Activated CD4-positive, alpha-beta T cell treated with anti-CD3 and anti-CD28 coated beads, Interleukin-2, Interleukin-4, amounts not matched to agents 100 ng/mL and 50 ng/mL, durations not matched to agents 16 hours and 8 hours (primary cell): Measurements from ENCODE around the gene KANK3.
"Not testable (repeated sequence)": the region's sequence is repeated elsewhere in the genome, so short reads cannot be mapped to it uniquely, and the experiment has no call there.

Experiments
- DNase-seq: peaks from one replicate; pipeline ENCODE4 v3.0.0-alpha.2; 2020; ENCODE audit warnings: low spot score

Gene KANK3

DNA sequence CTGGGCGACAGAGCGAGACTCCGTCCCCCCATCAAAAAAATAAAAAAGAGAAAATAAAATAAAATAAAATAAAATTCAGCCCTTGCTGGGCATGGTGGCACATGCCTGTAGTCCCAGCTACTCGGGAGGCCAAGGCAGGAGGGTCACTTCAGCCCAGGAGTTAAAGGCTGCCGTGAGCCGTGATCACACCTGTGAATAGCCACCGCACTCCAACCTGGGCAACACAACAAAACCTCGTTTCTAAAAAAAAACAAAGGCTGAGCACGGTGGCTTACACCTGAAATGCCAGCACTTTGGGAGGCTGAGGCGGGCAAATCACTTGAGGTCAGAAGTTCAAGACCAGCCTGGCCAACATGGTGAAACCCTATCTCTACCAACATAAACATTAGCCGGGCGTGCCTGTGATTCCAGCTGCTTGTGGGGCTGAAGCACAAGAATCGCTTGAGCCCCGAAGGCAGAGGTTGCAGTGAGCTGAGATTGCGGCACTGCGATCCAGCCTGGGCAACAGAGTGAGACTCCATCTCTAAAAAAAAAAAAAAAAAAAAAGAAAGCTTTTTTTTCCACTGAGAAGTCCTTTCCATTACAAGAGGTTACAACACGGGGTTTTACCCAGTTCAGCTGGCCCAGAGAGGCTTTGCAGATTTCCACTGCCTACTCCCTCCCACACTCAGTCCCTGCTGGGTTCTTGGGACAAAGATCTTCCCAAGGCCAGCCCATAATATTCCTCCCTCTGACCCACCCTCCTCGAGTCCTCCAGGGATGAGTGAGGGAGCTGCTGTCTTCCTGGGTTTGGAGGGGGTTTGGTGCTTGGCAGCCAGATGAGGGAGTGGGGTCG is 27.3 kb upstream of the KANK3 start:
- no peak for DNase-seq

GRCh38 chr19:8367327-8368001 is 24.4 kb upstream of the KANK3 start:
- no peak for DNase-seq

DNA sequence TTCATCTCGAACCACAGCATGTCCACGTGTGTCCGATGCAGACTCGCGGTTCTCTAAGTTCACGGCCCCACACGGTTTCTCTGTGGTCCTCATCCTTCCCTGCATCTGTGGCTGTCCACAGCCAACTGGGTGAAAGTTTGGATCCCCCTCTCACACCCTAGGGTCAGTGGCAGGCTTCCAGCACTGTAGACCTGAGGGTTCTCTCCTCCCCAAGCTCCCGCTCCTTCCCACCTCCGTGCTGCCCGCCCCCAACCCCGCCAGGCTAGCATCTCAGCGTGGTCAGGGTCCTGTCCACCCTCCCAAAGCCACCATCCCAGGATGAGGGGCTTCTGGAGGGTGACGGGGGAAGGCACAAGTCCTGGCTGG is 23.9 kb upstream of the KANK3 start:
- DNase-seq, result no peak

- no peak for DNase-seq
These were observed 23.1 kb upstream of the KANK3 start for GRCh38 chr19:8366121-8366581.

DNA sequence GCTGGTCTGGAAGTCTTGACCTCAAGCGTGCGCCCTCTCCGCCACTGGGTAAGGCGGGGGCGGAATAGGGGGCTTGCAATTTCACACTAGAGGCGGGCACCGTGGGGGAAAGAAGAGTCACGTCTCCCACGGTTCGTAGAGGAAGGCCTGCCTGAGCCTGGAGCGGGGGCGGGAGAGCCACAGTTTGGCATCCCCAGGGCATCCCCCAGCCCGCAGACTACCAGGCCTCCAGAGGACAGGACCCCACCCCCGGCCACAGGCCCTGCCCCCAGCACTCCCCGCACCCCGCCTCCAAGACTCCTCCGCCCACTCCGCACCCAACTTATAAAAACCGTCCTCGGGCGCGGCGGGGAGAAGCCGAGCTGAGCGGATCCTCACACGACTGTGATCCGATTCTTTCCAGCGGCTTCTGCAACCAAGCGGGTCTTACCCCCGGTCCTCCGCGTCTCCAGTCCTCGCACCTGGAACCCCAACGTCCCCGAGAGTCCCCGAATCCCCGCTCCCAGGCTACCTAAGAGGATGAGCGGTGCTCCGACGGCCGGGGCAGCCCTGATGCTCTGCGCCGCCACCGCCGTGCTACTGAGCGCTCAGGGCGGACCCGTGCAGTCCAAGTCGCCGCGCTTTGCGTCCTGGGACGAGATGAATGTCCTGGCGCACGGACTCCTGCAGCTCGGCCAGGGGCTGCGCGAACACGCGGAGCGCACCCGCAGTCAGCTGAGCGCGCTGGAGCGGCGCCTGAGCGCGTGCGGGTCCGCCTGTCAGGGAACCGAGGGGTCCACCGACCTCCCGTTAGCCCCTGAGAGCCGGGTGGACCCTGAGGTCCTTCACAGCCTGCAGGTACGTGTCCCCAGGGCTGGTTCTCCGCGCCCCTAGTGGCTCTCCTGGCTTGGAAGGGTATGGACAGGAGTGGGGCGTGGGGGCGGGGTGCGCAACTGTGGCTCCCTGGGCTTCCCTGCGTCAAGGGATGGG is 21.0 kb upstream of the KANK3 start, which contains the start of gene ANGPTL4:
ANGPTL4 (plus strand) TSS at position 353 of the 969 bp plus-strand sequence; CDS start at position 520, 167 bp downstream.
- peak; percentile 37 for DNase-seq

DNA sequence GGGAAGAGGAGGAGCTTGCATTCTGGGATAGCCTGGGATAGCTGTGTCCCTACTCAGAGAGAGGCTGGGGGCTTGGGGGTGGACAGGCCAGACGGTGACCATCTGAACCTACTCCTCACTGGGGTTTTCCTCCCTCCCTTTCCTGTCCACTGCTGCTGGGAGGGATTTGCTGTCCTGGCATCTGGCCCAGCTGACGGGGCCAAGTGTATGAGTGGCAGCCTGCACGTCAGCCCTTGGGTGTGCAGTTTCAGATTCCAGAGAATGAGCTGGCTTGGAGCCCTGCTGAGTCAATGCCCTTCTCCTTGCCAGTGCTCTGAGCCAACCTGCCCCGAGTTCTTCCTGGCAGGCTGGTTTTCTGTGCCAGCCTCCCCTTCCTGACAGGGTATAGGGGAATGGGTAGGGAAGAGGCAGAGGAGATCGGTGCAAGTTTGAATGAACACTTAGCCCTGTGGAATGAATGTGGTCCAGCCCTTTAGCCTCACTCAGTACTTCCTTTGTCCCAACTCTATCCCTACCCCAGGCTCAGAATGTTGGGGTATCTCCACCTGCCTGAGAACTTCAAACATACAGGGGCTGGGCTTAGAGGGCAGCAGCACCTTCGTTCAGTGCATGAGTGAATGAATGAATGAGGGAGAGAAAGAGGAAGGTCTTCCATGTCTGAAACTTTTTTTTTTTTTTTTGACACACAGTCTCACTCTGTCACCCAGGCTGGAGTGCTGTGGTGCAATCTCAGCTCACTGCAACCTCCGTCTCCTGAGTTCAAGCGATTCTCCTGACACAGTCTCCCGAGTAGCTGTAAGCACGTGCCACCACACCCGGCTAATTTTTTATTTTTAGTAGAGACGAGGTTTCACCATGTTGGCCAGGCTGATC is 19.1 kb upstream of the KANK3 start:
- no peak for DNase-seq

DNA sequence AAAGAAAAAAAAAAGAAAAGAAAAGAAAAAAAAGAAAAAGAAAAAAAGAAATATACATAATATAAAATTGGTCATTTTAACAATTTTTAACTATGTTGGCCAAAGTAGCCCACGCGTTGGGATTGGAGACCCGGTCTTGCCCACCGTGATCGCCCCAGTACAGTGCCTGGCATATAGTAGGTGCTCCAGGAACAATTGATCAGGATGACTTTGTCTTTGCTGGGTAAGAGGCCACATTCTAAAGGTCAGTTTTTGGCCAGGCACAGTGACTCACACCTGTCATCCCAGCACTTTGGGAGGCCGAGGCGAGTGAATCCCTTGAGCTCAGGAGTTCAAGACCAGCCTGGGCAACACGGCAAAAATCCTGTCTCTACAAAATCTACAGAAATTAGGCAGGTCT is 17.1 kb upstream of the KANK3 start:
- no peak for DNase-seq

- no peak for DNase-seq
These were observed 15.9 kb upstream of the KANK3 start for GRCh38 chr19:8358948-8359347.

GRCh38 chr19:8357007-8357521 is 14.0 kb upstream of the KANK3 start:
- DNase-seq, result no peak

- DNase-seq, result no peak
These were observed 12.8 kb upstream of the KANK3 start for GRCh38 chr19:8355631-8356402.

- DNase-seq, result not testable (repeated sequence)
These were observed 9.8 kb upstream of the KANK3 start for GRCh38 chr19:8352845-8353244.

DNA sequence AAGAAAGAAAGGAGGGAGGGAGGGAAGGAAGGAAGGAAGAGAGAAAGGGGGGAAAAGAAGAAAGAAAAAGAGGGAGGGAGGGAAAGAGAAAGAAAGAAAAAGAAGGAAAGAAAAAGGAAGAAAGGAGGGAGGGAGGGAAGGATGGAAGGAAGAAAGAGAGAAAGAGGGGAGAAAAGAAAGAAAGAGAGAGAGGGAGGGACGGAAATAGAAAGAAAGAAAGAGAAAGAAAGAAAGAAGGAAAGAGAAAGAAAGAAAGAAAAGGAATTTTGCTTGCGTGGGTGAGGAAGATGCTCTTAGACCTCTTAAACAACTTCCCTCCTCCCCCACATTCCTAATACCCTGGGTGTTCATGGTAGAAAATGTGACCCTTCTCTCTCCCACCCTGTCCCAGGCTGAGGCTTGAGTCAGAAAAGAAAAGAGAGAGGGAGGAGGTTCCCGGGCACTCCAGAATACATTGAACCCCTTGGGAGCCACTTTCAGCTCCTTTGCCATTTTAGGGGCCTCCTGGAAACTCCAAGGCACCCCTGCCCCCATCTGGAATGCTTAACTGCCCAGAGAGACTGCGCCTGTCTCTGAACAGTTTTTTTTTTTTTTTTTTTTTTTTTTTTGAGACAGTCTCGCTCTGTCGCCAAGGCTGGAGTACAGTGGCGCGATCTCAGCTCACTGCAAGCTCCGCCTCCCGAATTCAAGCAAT is 9.2 kb upstream of the KANK3 start:
- no peak for DNase-seq

GRCh38 chr19:8349629-8350372 is 6.7 kb upstream of the KANK3 start:
- DNase-seq, result not testable (repeated sequence)

DNA sequence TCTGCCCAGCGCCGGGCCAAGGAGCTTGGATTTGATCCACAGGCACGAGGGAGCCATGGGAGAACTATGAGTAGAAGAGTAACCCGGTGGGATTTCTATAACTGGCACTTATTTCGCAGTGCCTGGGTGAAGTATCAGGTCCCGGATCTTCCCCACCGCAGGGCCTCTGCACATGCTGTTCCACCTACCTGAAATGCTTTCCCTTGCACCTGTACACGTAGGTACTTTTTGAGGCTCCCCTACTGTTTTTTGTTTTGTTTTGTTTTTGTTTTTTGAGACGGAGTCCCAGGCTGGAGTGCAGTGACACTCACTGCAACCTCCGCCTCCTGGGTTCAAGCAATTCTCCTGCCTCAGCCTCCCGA is 402 bp upstream of the KANK3 start:
- DNase-seq, result no peak

DNA sequence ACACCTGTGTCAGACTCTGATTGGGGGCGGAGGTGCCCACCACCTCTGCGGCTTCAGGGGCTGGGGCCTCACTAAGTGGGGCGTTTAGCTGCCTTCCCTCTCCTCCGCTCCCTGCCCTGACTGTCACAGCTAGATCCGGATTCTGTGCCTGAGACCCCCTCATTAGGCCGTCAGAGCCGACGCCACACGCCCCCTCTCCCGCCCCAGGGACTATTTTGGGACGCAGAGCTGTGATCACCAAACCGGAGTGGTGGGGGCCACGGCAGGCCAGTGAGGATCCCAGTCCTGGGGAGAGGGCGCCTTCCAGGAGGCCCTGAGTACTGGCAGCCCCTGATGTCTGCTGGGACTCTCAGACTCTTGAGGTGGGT is 762 bp downstream of the KANK3 start:
- DNase-seq, result no peak

DNA sequence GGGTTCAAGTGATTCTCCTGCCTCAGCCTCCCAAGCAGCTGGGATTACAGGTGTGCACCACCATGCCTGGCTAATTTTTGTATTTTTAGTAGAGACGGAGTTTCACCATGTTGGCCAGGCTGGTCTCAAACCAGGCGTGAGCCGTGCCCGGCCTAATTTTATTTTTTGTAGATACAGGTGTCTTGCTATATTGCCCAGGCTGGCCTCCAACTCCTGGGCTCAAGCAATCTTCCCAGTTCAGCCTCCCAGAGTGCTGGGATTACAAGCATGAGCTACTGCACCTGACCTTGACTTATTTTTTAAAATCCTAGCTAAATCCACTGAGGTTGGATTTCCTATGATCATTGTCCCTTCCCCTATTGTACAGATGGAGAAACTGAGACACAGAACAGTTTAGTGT is 1.6 kb downstream of the KANK3 start:
- DNase-seq, result not testable (repeated sequence)

- DNase-seq, result no peak
These were observed 2.5 kb downstream of the KANK3 start for GRCh38 chr19:8340341-8341096.

DNA sequence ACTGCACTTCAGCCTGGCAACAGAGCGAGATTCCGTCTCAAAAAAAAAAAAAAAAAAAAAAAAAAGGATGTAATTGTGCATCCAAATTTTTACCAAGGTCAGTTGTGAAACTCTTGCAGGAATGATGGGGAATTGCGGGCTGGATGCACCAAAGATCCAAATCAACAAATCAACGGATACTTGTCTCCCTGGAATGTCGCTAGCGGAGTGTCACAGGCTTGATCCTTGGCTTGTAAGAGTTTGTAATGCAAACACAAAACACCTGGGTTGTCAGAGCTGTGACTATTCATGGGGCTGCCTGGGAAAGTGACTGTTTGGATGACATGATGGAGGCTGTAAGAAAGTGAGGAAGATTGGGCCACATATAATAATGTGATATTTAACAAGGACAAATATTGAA is 4.2 kb downstream of the KANK3 start:
- no peak for DNase-seq
